CD4-positive, alpha-beta T cell treated with Interleukin-4 for 4 hours (primary cell): Measurements from ENCODE around the gene C3orf22.

ENCODE experiments used
- DNase-seq: peaks from one replicate; pipeline ENCODE4 v3.0.0-alpha.2; 2020

The C3orf22 gene

GRCh38 chr3:126526668-126527005, 32.1 kb downstream of the C3orf22 start:
- no peak for DNase-seq

- DNase-seq, result no peak
Measured at GRCh38 chr3:126525853-126526667, 32.7 kb downstream of the C3orf22 start.

- DNase-seq, result no peak
Measured at GRCh38 chr3:126525091-126525852, 33.5 kb downstream of the C3orf22 start.

GRCh38 chr3:126524429-126524988, 34.2 kb downstream of the C3orf22 start:
- DNase-seq, result no peak

- DNase-seq, result no peak
Measured at GRCh38 chr3:126523745-126524428, 34.8 kb downstream of the C3orf22 start, which contains the start of gene CHST13. Gene CHST13 (plus strand): TSS chr3:126524155. CDS start chr3:126524333, 178 bp downstream.

- DNase-seq, result peak; percentile 44
Measured at GRCh38 chr3:126522363-126522788, 36.4 kb downstream of the C3orf22 start.

GRCh38 chr3:126521122-126521891, 37.4 kb downstream of the C3orf22 start:
- DNase-seq, result no peak

GRCh38 chr3:126519506-126520455, 39.0 kb downstream of the C3orf22 start:
- DNase-seq, result no peak

- no peak for DNase-seq
Measured at GRCh38 chr3:126518779-126519177, 40.0 kb downstream of the C3orf22 start.

GRCh38 chr3:126517986-126518778, 40.5 kb downstream of the C3orf22 start:
- no peak for DNase-seq

GRCh38 chr3:126517291-126517951, 41.3 kb downstream of the C3orf22 start, which contains the start of gene UROC1:
Gene UROC1 (minus strand): TSS chr3:126517773. CDS start chr3:126517719, 54 bp downstream.
- no peak for DNase-seq

GRCh38 chr3:126516936-126517290, 41.8 kb downstream of the C3orf22 start:
- DNase-seq, result no peak

- DNase-seq, result no peak
Measured at GRCh38 chr3:126516152-126516935, 42.4 kb downstream of the C3orf22 start.

- no peak for DNase-seq
Measured at GRCh38 chr3:126515066-126515706, 43.5 kb downstream of the C3orf22 start.

- DNase-seq, result no peak
Measured at GRCh38 chr3:126514161-126514560, 44.6 kb downstream of the C3orf22 start.

GRCh38 chr3:126512916-126513650, 45.6 kb downstream of the C3orf22 start:
- DNase-seq, result no peak

- DNase-seq, result no peak
Measured at GRCh38 chr3:126512026-126512425, 46.7 kb downstream of the C3orf22 start.

GRCh38 chr3:126511291-126511690, 47.4 kb downstream of the C3orf22 start:
- no peak for DNase-seq
